HepG2 (cell line): ENCODE data around the gene MAP2K5. TPM values are rescaled to one million over a fixed set of nuclear protein-coding genes. Genes with fewer than 3 reads are reported as not detected.

ENCODE experiments used
- ADNP ChIP-seq: sonication (generic); formaldehyde crosslinking; IDR thresholded peaks from 2 replicates; pipeline ENCODE4 v1.4.0; 2020; ENCODE audit warnings: missing genetic modification reagents
- ETV6 ChIP-seq: sonication (generic); formaldehyde crosslinking; conservative IDR thresholded peaks from 2 replicates; pipeline ENCODE4 v1.4.0; 2020; ENCODE audit warnings: missing genetic modification reagents
- FOXK2 ChIP-seq: fragments of 450-650 bp; IDR thresholded peaks from 2 replicates; pipeline ENCODE4 v1.6.1; 2016
- HHEX ChIP-seq: IDR thresholded peaks from 2 replicates; pipeline ENCODE4 v1.6.1; 2016; ENCODE audit warnings: control low read depth
- HOXD1 ChIP-seq: sonication (generic); formaldehyde crosslinking; IDR thresholded peaks from 2 replicates; pipeline ENCODE4 v1.5.0; 2020; ENCODE audit warnings: missing genetic modification reagents
- KLF13 ChIP-seq: sonication (generic); formaldehyde crosslinking; IDR thresholded peaks from 2 replicates; pipeline ENCODE4 v1.4.0; 2020; ENCODE audit warnings: mild to moderate bottlenecking, missing genetic modification reagents
- KLF16 ChIP-seq, 2 experiments: sonication (generic) in 1 of 2; formaldehyde crosslinking in 1 of 2; IDR thresholded peaks; 2 replicates each; pipeline versions ENCODE4 v1.6.1 to v1.8.0; 2016 to 2023; ENCODE audit warnings: missing genetic modification reagents in 2 of 2, missing compliant biosample characterization in 1 of 2
- KLF6 ChIP-seq: IDR thresholded peaks from 2 replicates; pipeline ENCODE4 v1.8.0; 2016; ENCODE audit warnings: missing biosample characterization, missing genetic modification reagents
- NPAS2 ChIP-seq: sonication (generic); formaldehyde crosslinking; IDR thresholded peaks from 2 replicates; pipeline ENCODE4 v1.8.0; 2022; ENCODE audit warnings: mild to moderate bottlenecking, missing genetic modification reagents, borderline replicate concordance
- PATZ1 ChIP-seq: sonication (generic); formaldehyde crosslinking; IDR thresholded peaks from 2 replicates; pipeline ENCODE4 v1.4.0; 2020; ENCODE audit warnings: missing genetic modification reagents
- SP2 ChIP-seq: sonication (generic); formaldehyde crosslinking; IDR thresholded peaks from 2 replicates; pipeline ENCODE4 v1.5.1; 2020; ENCODE audit warnings: mild to moderate bottlenecking, missing genetic modification reagents
- TCF7L2 ChIP-seq: IDR thresholded peaks from 2 replicates; pipeline ENCODE4 v1.6.1; 2011; ENCODE audit warnings: mild to moderate bottlenecking, low read depth, low read length, moderate library complexity
- ZFP41 ChIP-seq: sonication (generic); formaldehyde crosslinking; IDR thresholded peaks from 2 replicates; pipeline ENCODE4 v1.4.0; 2020; ENCODE audit warnings: mild to moderate bottlenecking, missing genetic modification reagents, borderline replicate concordance
- ZMYM2 ChIP-seq: sonication (generic); formaldehyde crosslinking; IDR thresholded peaks from 2 replicates; pipeline ENCODE4 v1.8.0; 2022; ENCODE audit warnings: mild to moderate bottlenecking, missing genetic modification reagents
- ZNF225 ChIP-seq: sonication (generic); formaldehyde crosslinking; IDR thresholded peaks from 2 replicates; pipeline ENCODE4 v1.4.0; 2020; ENCODE audit warnings: mild to moderate bottlenecking, missing genetic modification reagents
- ZNF232 ChIP-seq: sonication (generic); formaldehyde crosslinking; IDR thresholded peaks from 2 replicates; pipeline ENCODE4 v1.4.0; 2020; ENCODE audit warnings: missing genetic modification reagents, borderline replicate concordance
- ZNF326 ChIP-seq: sonication (generic); formaldehyde crosslinking; IDR thresholded peaks from 2 replicates; pipeline ENCODE4 v1.4.0; 2020; ENCODE audit warnings: missing genetic modification reagents, borderline replicate concordance
- ZNF333 ChIP-seq: sonication (generic); formaldehyde crosslinking; IDR thresholded peaks from 2 replicates; pipeline ENCODE4 v1.4.0; 2020; ENCODE audit warnings: mild to moderate bottlenecking, missing genetic modification reagents, borderline replicate concordance
- ZNF446 ChIP-seq: sonication (generic); formaldehyde crosslinking; IDR thresholded peaks from 2 replicates; pipeline ENCODE4 v1.5.0; 2020; ENCODE audit warnings: mild to moderate bottlenecking, missing genetic modification reagents
- ZNF703 ChIP-seq: sonication (generic); formaldehyde crosslinking; IDR thresholded peaks from 2 replicates; pipeline ENCODE4 v1.5.1; 2020; ENCODE audit warnings: missing genetic modification reagents, mild to moderate bottlenecking, moderate library complexity, borderline replicate concordance
- ZSCAN9 ChIP-seq: IDR thresholded peaks from 2 replicates; pipeline ENCODE4 v1.6.1; 2016; ENCODE audit warnings: borderline replicate concordance
- polyA plus RNA-seq, 8 experiments: library from polyadenylated mRNA; depleted of rRNA in 3 of 8; stranded (reverse) in 7 of 8; unstranded in 1 of 8; fragments of >200 nt; fragmentation: Illumina TruSeq in 4 of 8; extraction: Trizol in 4 of 8; gene quantifications; 2 replicates each; pipeline versions ENCODE4 v1.2.1 to v1.2.3, GENCODE V29; 2011 to 2016; ENCODE audit warnings: low read depth in 4 of 8, missing spikeins in 1 of 8, mixed read lengths in 1 of 8; ENCODE audit not compliant: insufficient read depth in 1 of 8
- total RNA-seq, 5 experiments: library from RNA; depleted of rRNA; stranded (reverse); fragments of >200 nt; fragmentation: Illumina TruSeq; extraction: Trizol; gene quantifications; 2 replicates each; pipeline ENCODE4 v1.2.3, GENCODE V29; 2016; ENCODE audit warnings: low read depth in 1 of 5
- TF ChIP-seq, protein P1 (sequence below): IDR thresholded peaks from 2 replicates; pipeline ENCODE4 v1.6.1; 2016; ENCODE audit warnings: low read depth

Gene MAP2K5
- total and polyA plus RNA-seq, 2 of the 13 experiments (the other 11 are each of a cell fraction or from before 2014, with no cell fraction given): 4.0 to 4.3 TPM

DNA sequence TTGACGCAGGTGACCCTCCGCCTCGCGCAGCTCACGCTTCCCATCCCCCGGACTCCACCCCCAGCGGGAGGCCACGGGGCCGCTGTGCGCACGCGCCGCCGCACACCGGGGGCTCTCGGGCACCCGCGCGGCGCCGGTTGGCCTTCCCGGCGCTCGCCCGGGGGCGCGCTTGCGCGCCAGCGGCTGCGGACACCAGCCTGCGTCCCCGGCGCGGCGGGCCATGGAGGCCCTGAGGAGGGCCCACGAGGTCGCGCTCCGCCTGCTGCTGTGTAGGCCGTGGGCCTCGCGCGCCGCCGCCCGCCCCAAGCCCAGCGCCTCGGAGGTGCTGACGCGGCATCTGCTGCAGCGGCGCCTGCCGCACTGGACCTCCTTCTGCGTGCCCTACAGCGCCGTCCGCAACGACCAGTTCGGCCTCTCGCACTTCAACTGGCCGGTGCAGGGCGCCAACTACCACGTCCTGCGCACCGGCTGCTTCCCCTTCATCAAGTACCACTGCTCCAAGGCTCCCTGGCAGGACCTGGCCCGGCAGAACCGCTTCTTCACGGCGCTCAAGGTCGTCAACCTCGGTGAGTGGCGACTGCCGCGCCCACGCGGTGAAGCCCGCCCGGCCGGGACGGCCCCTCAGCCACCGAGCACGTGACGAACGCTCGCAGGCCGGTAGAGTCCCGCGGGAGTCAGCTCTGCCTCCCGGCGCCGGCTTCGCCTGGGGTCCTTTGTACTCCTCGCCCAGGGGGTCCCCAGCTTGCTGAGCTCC lies 21.3 kb upstream of the MAP2K5 start, which contains the start of gene C15orf61 (continued):
- TF ChIP-seq ETV6 (CRISPR knock-in tag) (peak; percentile 79), ADNP (CRISPR knock-in tag) (peak; percentile 31; the same call in 1 of the 2 replicates), NPAS2 (CRISPR knock-in tag) (no peak), PATZ1 (CRISPR knock-in tag) (peak; percentile 62), HOXD1 (CRISPR knock-in tag) (peak; percentile 57; the same call in 1 of the 2 replicates), ZNF225 (CRISPR knock-in tag) (peak; percentile 99), ZNF326 (no peak), TCF7L2 (no peak), ZNF333 (CRISPR knock-in tag) (peak; percentile 93; the same call in 1 of the 2 replicates), HHEX (CRISPR knock-in tag) (no peak), ZNF703 (peak; percentile 60; the same call in 1 of the 2 replicates), SP2 (CRISPR knock-in tag) (no peak), KLF16 (CRISPR knock-in tag; IDR thresholded peaks at IDR 0.05) (peak in 1 of 2 experiments; percentile 67; a peak in 1 of 4 replicates), KLF6 (CRISPR knock-in tag) (peak; percentile 78), FOXK2 (no peak), ZSCAN9 (no peak; the same call in 1 of the 2 replicates), ZNF232 (peak; percentile 91), ZNF446 (peak; percentile 97), KLF13 (peak; percentile 93), ZMYM2 (CRISPR knock-in tag) (peak; percentile 77), ZFP41 (CRISPR knock-in tag) (peak; percentile 95; the same call in 1 of the 2 replicates)
- TF ChIP-seq, protein P1, sequence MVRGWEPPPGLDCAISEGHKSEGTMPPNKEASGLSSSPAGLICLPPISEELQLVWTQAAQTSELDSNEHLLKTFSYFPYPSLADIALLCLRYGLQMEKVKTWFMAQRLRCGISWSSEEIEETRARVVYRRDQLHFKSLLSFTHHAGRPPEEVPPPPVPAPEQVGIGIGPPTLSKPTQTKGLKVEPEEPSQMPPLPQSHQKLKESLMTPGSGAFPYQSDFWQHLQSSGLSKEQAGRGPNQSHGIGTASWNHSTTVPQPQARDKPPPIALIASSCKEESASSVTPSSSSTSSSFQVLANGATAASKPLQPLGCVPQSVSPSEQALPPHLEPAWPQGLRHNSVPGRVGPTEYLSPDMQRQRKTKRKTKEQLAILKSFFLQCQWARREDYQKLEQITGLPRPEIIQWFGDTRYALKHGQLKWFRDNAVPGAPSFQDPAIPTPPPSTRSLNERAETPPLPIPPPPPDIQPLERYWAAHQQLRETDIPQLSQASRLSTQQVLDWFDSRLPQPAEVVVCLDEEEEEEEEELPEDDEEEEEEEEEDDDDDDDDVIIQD (CRISPR knock-in tag): no peak
